Left hindlimb (tissue), 1 donor: ENCODE results near the gene DPAGT1.

ENCODE experiments used
- DNase-seq: peaks from one replicate; pipeline ENCODE4 v3.0.0-alpha.2; 2018

The DPAGT1 gene

GRCh38 chr11:119057000-119057769, 44.5 kb downstream of the DPAGT1 start, which contains the start of gene HYOU1:
TSS of gene HYOU1 (minus strand) at chr11:119057205. CDS start at chr11:119056160, 1,045 bp downstream.
- DNase-seq, result peak; percentile 98

- DNase-seq, result peak; percentile 41
Measured at GRCh38 chr11:119056421-119056999, 45.1 kb downstream of the DPAGT1 start.

- DNase-seq, result no peak
Measured at GRCh38 chr11:119055901-119056300, 45.8 kb downstream of the DPAGT1 start.

- DNase-seq, result no peak
Measured at GRCh38 chr11:119054418-119054817, 47.2 kb downstream of the DPAGT1 start.

- DNase-seq, result no peak
Measured at GRCh38 chr11:119052163-119052814, 49.4 kb downstream of the DPAGT1 start.

GRCh38 chr11:119051440-119052162, 50.1 kb downstream of the DPAGT1 start:
- DNase-seq, result no peak

GRCh38 chr11:119049081-119049480, 52.6 kb downstream of the DPAGT1 start:
- DNase-seq, result no peak

GRCh38 chr11:119048644-119049043, 53.0 kb downstream of the DPAGT1 start:
- DNase-seq, result no peak

GRCh38 chr11:119047205-119047604, 54.4 kb downstream of the DPAGT1 start:
- no peak for DNase-seq
